ENCODE measurements around the gene COL1A2.

DNA sequence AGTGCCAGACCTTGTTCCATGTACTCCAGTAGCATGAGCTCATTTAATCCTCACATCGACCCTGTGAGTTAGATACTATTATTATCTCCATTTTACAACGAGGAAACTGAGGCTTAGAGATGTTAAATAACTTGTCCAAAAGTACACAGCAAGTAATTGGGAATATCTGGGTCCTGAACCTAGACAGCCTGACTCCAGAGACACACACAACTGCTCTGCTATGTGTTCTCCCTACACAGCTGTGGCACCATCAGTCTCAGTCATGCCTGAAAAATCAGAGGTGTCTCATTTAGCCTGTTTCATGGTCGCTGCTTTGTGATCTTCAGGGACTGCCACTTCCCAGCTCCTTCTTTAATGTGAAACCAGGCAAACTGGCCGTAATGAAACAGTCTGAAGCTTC, 56.5 kb downstream of the COL1A2 start:
- TF ChIP-seq POLR2A (IDR thresholded peaks at IDR 0.05): no peak
- TF ChIP-seq, protein P1, sequence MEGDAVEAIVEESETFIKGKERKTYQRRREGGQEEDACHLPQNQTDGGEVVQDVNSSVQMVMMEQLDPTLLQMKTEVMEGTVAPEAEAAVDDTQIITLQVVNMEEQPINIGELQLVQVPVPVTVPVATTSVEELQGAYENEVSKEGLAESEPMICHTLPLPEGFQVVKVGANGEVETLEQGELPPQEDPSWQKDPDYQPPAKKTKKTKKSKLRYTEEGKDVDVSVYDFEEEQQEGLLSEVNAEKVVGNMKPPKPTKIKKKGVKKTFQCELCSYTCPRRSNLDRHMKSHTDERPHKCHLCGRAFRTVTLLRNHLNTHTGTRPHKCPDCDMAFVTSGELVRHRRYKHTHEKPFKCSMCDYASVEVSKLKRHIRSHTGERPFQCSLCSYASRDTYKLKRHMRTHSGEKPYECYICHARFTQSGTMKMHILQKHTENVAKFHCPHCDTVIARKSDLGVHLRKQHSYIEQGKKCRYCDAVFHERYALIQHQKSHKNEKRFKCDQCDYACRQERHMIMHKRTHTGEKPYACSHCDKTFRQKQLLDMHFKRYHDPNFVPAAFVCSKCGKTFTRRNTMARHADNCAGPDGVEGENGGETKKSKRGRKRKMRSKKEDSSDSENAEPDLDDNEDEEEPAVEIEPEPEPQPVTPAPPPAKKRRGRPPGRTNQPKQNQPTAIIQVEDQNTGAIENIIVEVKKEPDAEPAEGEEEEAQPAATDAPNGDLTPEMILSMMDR (IDR thresholded peaks at IDR 0.05): no peak
